Muscle layer of colon (tissue), 2 donors: ENCODE data around the gene ETNK2.

Experiments used
- H3K27ac ChIP-seq: one replicate; pipeline ENCODE4 v1.7.0; 2013; ENCODE audit warnings: low read depth, mild to moderate bottlenecking, low read length, moderate library complexity
- H3K27me3 ChIP-seq, 2 donors: one replicate each; pipeline ENCODE4 v1.7.0; 2013; ENCODE audit warnings: low read length in 2 of 2, mild to moderate bottlenecking in 2 of 2; ENCODE audit not compliant: insufficient read depth in 2 of 2, control insufficient read depth in 1 of 2
- H3K36me3 ChIP-seq: one replicate; pipeline ENCODE4 v1.7.0; 2013; ENCODE audit warnings: mild to moderate bottlenecking, low read length; ENCODE audit not compliant: insufficient read depth
- H3K4me1 ChIP-seq: one replicate; pipeline ENCODE4 v1.7.0; 2013; ENCODE audit warnings: mild to moderate bottlenecking, low read length; ENCODE audit not compliant: insufficient read depth
- H3K4me3 ChIP-seq, 2 donors: one replicate each; pipeline ENCODE4 v1.7.0; 2013; ENCODE audit warnings: low read length in 2 of 2, low read depth in 1 of 2, mild to moderate bottlenecking in 1 of 2, moderate library complexity in 1 of 2
- H3K9ac ChIP-seq: one replicate; pipeline ENCODE4 v1.7.0; 2013; ENCODE audit warnings: low read length
- H3K9me3 ChIP-seq: one replicate; pipeline ENCODE4 v1.7.0; 2013; ENCODE audit warnings: mild to moderate bottlenecking, low read length
- donor health status: abdominal sarcoma.
- donor health status: Adenocarcinoma of cecum.

ETNK2 gene

GRCh38 chr1:204114606-204115005 lies 37.2 kb downstream of the ETNK2 start:
- peaks cover 39% of the 10 kb centered on the region for H3K36me3 ChIP-seq
- H3K4me3 ChIP-seq: no peak overlapping the region
- H3K4me1 ChIP-seq: peaks cover 4% of the 10 kb centered on the region
- no peaks in the 10 kb centered on the region for H3K9me3 ChIP-seq
- H3K27me3 ChIP-seq: no peaks in the 10 kb centered on the region
- no peak overlapping the region for H3K27ac ChIP-seq
- no peak overlapping the region for H3K9ac ChIP-seq

DNA sequence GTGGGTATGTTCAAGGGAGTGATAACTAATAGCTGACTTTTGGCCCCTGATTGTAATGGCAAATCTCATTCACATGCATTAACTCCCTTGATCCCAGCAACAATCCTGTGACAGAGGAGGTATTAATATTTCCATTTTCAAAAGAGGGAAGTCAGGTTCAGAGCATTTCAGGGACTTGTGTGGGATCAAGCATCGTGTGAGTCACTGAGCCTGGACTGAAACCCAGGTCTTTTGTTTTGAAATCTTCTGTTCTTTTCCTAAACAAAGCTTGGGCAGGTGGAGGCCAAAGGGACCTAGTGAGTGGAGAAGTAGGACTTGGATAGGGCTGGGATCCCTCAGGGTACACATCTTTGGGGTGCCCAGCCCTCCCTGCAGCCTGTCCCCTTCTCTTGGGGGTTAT lies 37.9 kb downstream of the ETNK2 start:
- Histone ChIP-seq H3K4me1 (peaks cover 10% of the 10 kb centered on the region), H3K27me3 (no peaks in the 10 kb centered on the region), H3K27ac (no peak overlapping the region), H3K9ac (no peak overlapping the region), H3K4me3 (no peak overlapping the region), H3K9me3 (no peaks in the 10 kb centered on the region), H3K36me3 (peaks cover 33% of the 10 kb centered on the region)

- Histone ChIP-seq H3K4me1 (peaks cover 16% of the 10 kb centered on the region), H3K27ac (no peak overlapping the region), H3K4me3 (no peak overlapping the region), H3K27me3 (no peaks in the 10 kb centered on the region), H3K36me3 (peaks cover 28% of the 10 kb centered on the region), H3K9ac (no peak overlapping the region), H3K9me3 (no peaks in the 10 kb centered on the region)
These were observed 38.7 kb downstream of the ETNK2 start for GRCh38 chr1:204112876-204113730.

GRCh38 chr1:204110894-204111633 lies 40.8 kb downstream of the ETNK2 start:
- Histone ChIP-seq H3K9me3 (no peaks in the 10 kb centered on the region), H3K27ac (no peak overlapping the region), H3K36me3 (peaks cover 10% of the 10 kb centered on the region), H3K27me3 (no peaks in the 10 kb centered on the region), H3K9ac (no peak overlapping the region), H3K4me1 (peaks cover 25% of the 10 kb centered on the region), H3K4me3 (no peak overlapping the region)

- no peak overlapping the region for H3K27ac ChIP-seq
- H3K9ac ChIP-seq: no peak overlapping the region
- H3K4me1 ChIP-seq: peaks cover 28% of the 10 kb centered on the region
- H3K36me3 ChIP-seq: no peaks in the 10 kb centered on the region
- H3K9me3 ChIP-seq: no peaks in the 10 kb centered on the region
- H3K4me3 ChIP-seq: no peak overlapping the region
- H3K27me3 ChIP-seq: no peaks in the 10 kb centered on the region
These were observed 43.3 kb downstream of the ETNK2 start for GRCh38 chr1:204108312-204109141.

DNA sequence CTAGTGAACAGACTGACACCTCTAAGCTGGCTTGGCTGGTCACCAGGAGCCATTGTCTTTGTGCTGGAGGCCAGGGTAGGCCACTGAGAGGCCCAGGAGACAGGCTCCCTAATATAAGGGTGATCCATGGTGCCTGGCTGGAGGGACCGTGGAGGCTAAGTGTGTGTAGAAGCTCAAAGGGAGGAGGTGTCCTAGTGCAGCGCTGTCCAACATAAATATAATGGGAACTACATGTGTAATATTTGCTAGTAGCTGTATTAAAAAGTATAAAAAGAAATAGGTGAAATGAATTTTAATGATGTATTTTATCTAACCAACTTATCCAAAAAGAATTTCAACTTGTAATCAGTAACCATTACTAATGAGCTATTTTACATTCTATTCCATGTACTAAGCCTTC lies 44.0 kb downstream of the ETNK2 start:
- H3K27ac ChIP-seq: no peak overlapping the region
- H3K27me3 ChIP-seq: no peaks in the 10 kb centered on the region
- H3K36me3 ChIP-seq: no peaks in the 10 kb centered on the region
- H3K4me3 ChIP-seq: no peak overlapping the region
- peaks cover 35% of the 10 kb centered on the region for H3K4me1 ChIP-seq
- no peaks in the 10 kb centered on the region for H3K9me3 ChIP-seq
- H3K9ac ChIP-seq: no peak overlapping the region

DNA sequence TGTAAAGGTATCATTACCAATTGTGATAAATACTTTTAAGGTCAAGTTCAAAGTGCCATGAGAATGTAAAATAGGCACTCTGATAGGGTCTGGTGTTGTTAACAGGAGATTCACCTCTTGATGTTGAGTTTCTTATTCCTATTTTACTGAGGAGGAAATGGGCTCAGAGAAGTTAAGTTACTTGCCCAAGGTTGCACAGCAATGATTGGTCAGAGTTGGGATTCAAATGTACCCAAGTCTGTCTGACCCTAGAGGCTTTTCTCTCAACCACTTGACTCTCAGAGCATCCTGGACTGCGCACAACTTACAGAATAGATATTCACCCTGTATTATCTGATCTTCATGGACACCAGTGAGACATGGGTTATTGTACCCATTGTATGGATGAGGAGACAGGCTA lies 45.0 kb downstream of the ETNK2 start:
- Histone ChIP-seq H3K36me3 (no peaks in the 10 kb centered on the region), H3K9me3 (no peaks in the 10 kb centered on the region), H3K4me3 (no peak overlapping the region), H3K9ac (no peak overlapping the region), H3K4me1 (peaks cover 43% of the 10 kb centered on the region), H3K27ac (no peak overlapping the region), H3K27me3 (no peaks in the 10 kb centered on the region)

GRCh38 chr1:204105131-204105515 lies 46.7 kb downstream of the ETNK2 start:
- Histone ChIP-seq H3K9me3 (no peaks in the 10 kb centered on the region), H3K4me1 (peaks cover 54% of the 10 kb centered on the region), H3K36me3 (no peaks in the 10 kb centered on the region), H3K27ac (no peak overlapping the region), H3K9ac (no peak overlapping the region), H3K4me3 (no peak overlapping the region), H3K27me3 (no peaks in the 10 kb centered on the region)

DNA sequence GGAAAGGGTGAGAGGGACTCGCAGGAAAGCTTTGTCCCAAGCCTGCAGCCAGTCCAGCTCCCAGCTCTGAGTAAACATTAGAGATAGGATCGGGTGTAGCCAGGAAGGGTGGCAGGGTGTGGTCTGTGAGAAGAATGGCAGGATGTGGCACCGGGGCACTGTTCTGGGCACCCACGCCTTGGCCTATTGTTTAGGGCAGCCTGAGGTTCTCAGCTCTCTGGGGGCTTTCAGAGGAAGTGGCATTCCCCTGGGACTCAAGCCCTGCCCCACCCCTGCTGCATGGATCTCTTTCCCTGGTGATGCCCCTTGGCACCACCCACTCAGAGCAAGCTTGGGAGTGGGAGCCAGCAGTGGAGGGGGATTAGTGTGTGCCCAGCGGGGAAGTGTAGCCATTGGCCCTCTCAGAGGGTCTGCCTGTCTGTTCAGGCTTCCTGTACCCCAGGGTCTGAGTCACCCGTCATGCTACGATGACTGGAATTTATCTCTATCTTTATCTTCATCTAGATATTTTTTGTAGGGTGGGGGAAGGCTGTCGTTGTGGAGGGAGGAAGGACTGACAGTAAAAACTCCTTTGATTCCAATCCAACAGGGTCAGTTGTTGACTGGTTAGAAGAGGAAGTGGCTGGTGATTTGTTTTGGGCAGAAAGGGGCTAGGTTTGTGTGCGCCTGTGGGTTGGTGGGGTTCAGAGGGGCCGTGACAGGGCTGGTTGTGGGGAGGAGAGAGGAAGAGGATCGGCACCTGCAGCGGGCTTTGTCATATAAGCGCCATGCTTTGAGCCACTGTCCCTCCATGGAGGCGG lies 47.3 kb downstream of the ETNK2 start:
- peaks cover 54% of the 10 kb centered on the region for H3K4me1 ChIP-seq
- no peaks in the 10 kb centered on the region for H3K9me3 ChIP-seq
- no peaks in the 10 kb centered on the region for H3K36me3 ChIP-seq
- H3K9ac ChIP-seq: no peak overlapping the region
- H3K27me3 ChIP-seq: no peaks in the 10 kb centered on the region
- H3K27ac ChIP-seq: no peak overlapping the region
- H3K4me3 ChIP-seq: no peak overlapping the region

DNA sequence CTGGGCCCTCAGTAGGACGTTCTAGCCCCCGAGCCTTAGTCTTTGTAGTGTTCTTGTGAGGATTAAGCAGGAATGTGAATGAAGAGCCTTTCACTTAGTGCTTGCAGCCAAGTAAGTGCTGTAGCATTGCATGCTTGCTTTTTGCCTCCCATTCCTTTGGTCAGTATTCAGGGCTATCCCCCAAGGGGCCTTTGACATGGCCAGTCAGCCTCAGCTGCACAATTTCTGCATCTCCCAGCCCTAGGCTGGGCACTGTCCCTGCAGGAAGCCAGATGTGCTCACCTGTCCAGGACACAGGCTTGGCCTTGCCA lies 48.5 kb downstream of the ETNK2 start:
- Histone ChIP-seq H3K27me3 (no peaks in the 10 kb centered on the region), H3K36me3 (no peaks in the 10 kb centered on the region), H3K9me3 (no peaks in the 10 kb centered on the region), H3K4me1 (peaks cover 55% of the 10 kb centered on the region), H3K9ac (no peak overlapping the region), H3K4me3 (peak overlapping the region in 1 of 2 donors; percentile 23), H3K27ac (no peak overlapping the region)
